NCI-H460 (cell line): Measurements from ENCODE around the gene GRK5. TPM values are rescaled to one million over a fixed set of nuclear protein-coding genes. Genes with fewer than 3 reads are reported as not detected.
"Not testable (repeated sequence)": the region's sequence is repeated elsewhere in the genome, so short reads cannot be mapped to it uniquely, and the experiment has no call there.

ENCODE experiments used
- DNase-seq: peaks from one replicate; pipeline ENCODE4 v3.0.0-alpha.2; 2016; ENCODE audit warnings: low read depth; ENCODE audit errors: extremely low read depth
- total RNA-seq: library from RNA; depleted of rRNA; stranded (reverse); fragments of >200 nt; shearing (Covaris generic); gene quantifications from 2 replicates; pipeline ENCODE4 v1.2.3, GENCODE V29; 2014

Gene GRK5
- total RNA-seq, 1 experiment from 2014 or later = 0.79 TPM

GRCh38 chr10:119272338-119272734, 65.0 kb downstream of the GRK5 start:
- not testable (repeated sequence) for DNase-seq

- no peak for DNase-seq
Observed at GRCh38 chr10:119272736-119273135, 65.4 kb downstream of the GRK5 start.

- no peak for DNase-seq
Observed at GRCh38 chr10:119273413-119273812, 66.0 kb downstream of the GRK5 start.

GRCh38 chr10:119274519-119275045, 67.2 kb downstream of the GRK5 start:
- DNase-seq = no peak

- DNase-seq = no peak
Observed at GRCh38 chr10:119275085-119275484, 67.7 kb downstream of the GRK5 start.

GRCh38 chr10:119276194-119276593, 68.8 kb downstream of the GRK5 start:
- not testable (repeated sequence) for DNase-seq

- no peak for DNase-seq
Observed at GRCh38 chr10:119278126-119278709, 70.8 kb downstream of the GRK5 start.

- DNase-seq = no peak
Observed at GRCh38 chr10:119279441-119279840, 72.1 kb downstream of the GRK5 start.

GRCh38 chr10:119281581-119282071, 74.3 kb downstream of the GRK5 start:
- DNase-seq = no peak

- no peak for DNase-seq
Observed at GRCh38 chr10:119282446-119282845, 75.1 kb downstream of the GRK5 start.

GRCh38 chr10:119283387-119283786, 76.0 kb downstream of the GRK5 start:
- DNase-seq = no peak

GRCh38 chr10:119283818-119284217, 76.4 kb downstream of the GRK5 start:
- no peak for DNase-seq

- DNase-seq = no peak
Observed at GRCh38 chr10:119284679-119285096, 77.3 kb downstream of the GRK5 start.

- no peak for DNase-seq
Observed at GRCh38 chr10:119285495-119286267, 78.3 kb downstream of the GRK5 start.

GRCh38 chr10:119286516-119286915, 79.1 kb downstream of the GRK5 start:
- DNase-seq = no peak

GRCh38 chr10:119286983-119287633, 79.7 kb downstream of the GRK5 start:
- DNase-seq = no peak

- no peak for DNase-seq
Observed at GRCh38 chr10:119288574-119289001, 81.2 kb downstream of the GRK5 start.

- DNase-seq = no peak
Observed at GRCh38 chr10:119289227-119289920, 82.0 kb downstream of the GRK5 start.

GRCh38 chr10:119290301-119291048, 83.1 kb downstream of the GRK5 start:
- no peak for DNase-seq
